Neural crest cell (in vitro differentiated cells): ENCODE results near the gene LRRC7. TPM values are rescaled to one million over a fixed set of nuclear protein-coding genes. Genes with fewer than 3 reads are reported as not detected.

Experiments
- DNase-seq: peaks from one replicate; pipeline ENCODE4 v3.0.0; 2021; ENCODE audit warnings: low read depth, mixed read lengths, low spot score
- H3K27ac Mint-ChIP-seq: one replicate; pipeline ENCODE4 v1.8.0; 2021; ENCODE audit warnings: mild to moderate bottlenecking, mixed read lengths; ENCODE audit not compliant: unreplicated experiment
- H3K27me3 Mint-ChIP-seq: 2 replicates; pipeline ENCODE4 v1.8.0; 2021; ENCODE audit warnings: low read depth, mild to moderate bottlenecking, mixed read lengths
- H3K36me3 Mint-ChIP-seq: 2 replicates; pipeline ENCODE4 v1.8.0; 2021; ENCODE audit warnings: low read depth, mild to moderate bottlenecking, mixed read lengths
- H3K4me1 Mint-ChIP-seq: 2 replicates; pipeline ENCODE4 v1.8.0; 2021; ENCODE audit warnings: mixed read lengths
- H3K4me3 Mint-ChIP-seq: one replicate; pipeline ENCODE4 v1.8.0; 2021; ENCODE audit warnings: mild to moderate bottlenecking, mixed read lengths
- H3K9me3 Mint-ChIP-seq: 2 replicates; pipeline ENCODE4 v1.8.0; 2021; ENCODE audit warnings: mixed read lengths
- CTCF ChIP-seq: fragments of 200-600 bp; sonication (generic); conservative IDR thresholded peaks from 2 replicates; pipeline ENCODE4 v1.5.0; 2021; ENCODE audit warnings: antibody characterized with exemption, mild to moderate bottlenecking
- total RNA-seq: library from RNA; stranded (reverse); gene quantifications from 2 replicates; pipeline ENCODE4 v1.2.1, GENCODE V29; 2021

LRRC7 gene
- total RNA-seq, 1 donor from 2014 or later, result 2.4 TPM

DNA sequence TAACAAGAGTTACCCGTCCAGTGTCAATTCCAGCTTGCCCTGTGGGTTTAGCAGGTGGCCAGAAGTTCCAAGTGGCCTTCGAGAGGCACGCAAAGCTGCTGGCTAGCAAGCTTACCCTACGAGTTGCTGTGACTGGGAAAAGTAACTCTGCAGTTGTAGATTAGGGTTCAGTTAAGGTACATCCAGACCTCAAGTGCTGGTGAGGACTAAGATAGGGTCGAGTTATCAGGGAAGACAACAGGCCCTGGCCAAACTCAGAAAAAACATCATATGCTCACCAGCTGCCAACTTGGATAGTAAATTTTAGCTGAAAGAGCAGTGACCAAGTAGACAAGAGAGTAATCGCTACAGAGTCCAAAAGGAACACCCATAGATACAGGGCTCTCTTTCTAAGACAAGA, 27.7 kb upstream of the LRRC7 start:
- no peak for DNase-seq
- Mint-ChIP-seq H3K36me3 (no peaks in the 10 kb centered on the region), H3K27ac (no peak overlapping the region), H3K9me3 (no peaks in the 10 kb centered on the region), H3K4me1 (no peaks in the 10 kb centered on the region), H3K27me3 (no peaks in the 10 kb centered on the region), H3K4me3 (no peak overlapping the region)
- TF ChIP-seq CTCF, result no peak

DNA sequence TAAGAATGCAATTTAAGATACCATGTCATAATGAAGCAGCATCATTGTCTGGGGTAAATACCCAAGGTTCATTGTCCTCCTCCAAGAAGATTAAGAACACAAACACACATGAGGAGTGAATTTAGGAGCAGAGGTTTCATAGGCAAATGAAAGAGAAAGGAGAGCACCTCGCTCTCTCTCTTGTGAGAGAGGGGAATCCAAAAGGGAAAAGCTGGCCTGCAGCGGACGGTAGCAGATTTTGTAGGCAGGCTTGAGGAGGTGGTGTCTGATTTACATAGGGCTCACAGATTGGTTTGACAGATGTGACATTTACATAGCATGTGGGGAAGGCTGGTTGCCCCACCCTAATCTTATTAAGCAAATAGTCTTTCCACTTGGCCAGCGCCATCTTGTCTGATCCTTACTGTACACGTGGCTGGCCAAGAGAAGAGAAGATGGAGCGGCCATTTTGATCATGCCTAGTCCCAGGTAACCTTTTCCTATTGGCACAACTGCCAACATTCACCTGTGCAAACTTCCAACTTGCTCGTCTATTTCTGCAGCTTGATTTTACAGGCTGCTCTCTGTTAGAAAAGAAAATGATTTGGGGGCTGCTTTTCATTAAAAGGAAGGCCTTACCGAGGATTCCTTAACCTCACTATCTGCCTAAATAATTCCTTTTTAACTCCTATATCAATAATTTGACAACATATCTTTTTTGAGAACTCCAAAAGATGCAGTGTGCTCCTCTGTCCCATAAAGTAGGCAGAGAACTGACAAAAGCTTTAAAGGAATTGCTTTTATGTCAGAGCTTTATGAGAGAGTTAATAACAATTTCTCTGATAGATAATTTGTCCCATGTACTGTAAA, 16.0 kb upstream of the LRRC7 start:
- Mint-ChIP-seq H3K4me1 (no peaks in the 10 kb centered on the region), H3K27me3 (no peaks in the 10 kb centered on the region), H3K36me3 (no peaks in the 10 kb centered on the region), H3K27ac (no peak overlapping the region), H3K4me3 (no peak overlapping the region), H3K9me3 (no peaks in the 10 kb centered on the region)
- no peak for TF ChIP-seq CTCF
- no peak for DNase-seq

GRCh38 chr1:69553726-69554125, 14.0 kb upstream of the LRRC7 start:
- DNase-seq, result no peak
- H3K9me3 Mint-ChIP-seq, result no peaks in the 10 kb centered on the region
- H3K27me3 Mint-ChIP-seq, result peaks cover 12% of the 10 kb centered on the region
- H3K27ac Mint-ChIP-seq, result no peak overlapping the region
- no peak overlapping the region for H3K4me3 Mint-ChIP-seq
- no peak for TF ChIP-seq CTCF
- H3K36me3 Mint-ChIP-seq, result no peaks in the 10 kb centered on the region
- H3K4me1 Mint-ChIP-seq, result no peaks in the 10 kb centered on the region

DNA sequence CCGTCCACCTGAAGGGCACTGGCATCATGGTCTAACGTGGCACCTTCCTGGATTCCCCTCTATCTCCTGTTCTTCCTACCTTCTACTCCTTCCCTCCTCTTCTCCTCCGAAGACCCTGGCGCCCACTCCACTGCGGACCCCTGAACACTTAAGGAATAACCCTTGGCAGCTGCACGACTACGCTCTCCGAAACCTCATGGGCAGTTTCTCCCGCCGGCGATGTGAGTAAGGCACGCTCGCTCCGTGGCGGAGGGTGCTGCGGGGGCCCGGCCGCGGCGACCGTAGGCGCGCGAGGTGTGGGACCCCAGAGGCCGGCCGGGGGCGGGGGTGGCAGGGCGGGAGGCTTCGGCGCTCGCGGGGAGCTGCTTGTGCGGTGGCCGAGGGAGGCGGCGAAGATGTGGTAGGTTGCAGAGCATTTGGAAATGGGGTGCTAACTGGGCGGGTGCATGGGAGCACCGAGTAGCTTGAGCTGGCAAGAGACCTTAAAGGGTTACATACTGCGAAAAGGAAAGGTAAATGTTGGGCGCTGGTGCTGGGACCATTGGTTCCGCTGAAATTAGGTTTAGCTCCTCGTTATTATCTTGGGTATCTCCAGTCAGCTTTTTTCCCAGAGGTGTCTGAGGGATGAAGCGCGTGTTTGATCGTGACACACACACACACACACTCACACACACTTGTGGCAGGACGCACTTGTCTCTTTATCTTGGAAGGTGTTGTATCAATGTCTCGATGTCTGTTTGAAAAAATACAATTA, 876 bp downstream of the LRRC7 start:
- no peak overlapping the region for H3K27ac Mint-ChIP-seq
- peaks cover 80% of the 10 kb centered on the region for H3K27me3 Mint-ChIP-seq
- H3K4me3 Mint-ChIP-seq, result peak overlapping the region; percentile 89
- no peaks in the 10 kb centered on the region for H3K36me3 Mint-ChIP-seq
- no peak for DNase-seq
- no peak for TF ChIP-seq CTCF
- H3K9me3 Mint-ChIP-seq, result no peaks in the 10 kb centered on the region
- peaks cover 27% of the 10 kb centered on the region for H3K4me1 Mint-ChIP-seq

- DNase-seq, result peak; percentile 2
- Mint-ChIP-seq H3K27me3 (peaks cover 85% of the 10 kb centered on the region), H3K9me3 (no peaks in the 10 kb centered on the region), H3K4me3 (peak overlapping the region; percentile 89), H3K4me1 (peaks cover 27% of the 10 kb centered on the region), H3K36me3 (no peaks in the 10 kb centered on the region), H3K27ac (no peak overlapping the region)
- no peak for TF ChIP-seq CTCF
Observed at GRCh38 chr1:69569175-69569541, 1.4 kb downstream of the LRRC7 start.
